Measurements from ENCODE around the gene HDGF. TPM values are rescaled to one million over a fixed set of nuclear protein-coding genes. Genes with fewer than 3 reads are reported as not detected.

The HDGF gene
- total RNA-seq, 1 donor from 2014 or later, result 280 TPM

DNA sequence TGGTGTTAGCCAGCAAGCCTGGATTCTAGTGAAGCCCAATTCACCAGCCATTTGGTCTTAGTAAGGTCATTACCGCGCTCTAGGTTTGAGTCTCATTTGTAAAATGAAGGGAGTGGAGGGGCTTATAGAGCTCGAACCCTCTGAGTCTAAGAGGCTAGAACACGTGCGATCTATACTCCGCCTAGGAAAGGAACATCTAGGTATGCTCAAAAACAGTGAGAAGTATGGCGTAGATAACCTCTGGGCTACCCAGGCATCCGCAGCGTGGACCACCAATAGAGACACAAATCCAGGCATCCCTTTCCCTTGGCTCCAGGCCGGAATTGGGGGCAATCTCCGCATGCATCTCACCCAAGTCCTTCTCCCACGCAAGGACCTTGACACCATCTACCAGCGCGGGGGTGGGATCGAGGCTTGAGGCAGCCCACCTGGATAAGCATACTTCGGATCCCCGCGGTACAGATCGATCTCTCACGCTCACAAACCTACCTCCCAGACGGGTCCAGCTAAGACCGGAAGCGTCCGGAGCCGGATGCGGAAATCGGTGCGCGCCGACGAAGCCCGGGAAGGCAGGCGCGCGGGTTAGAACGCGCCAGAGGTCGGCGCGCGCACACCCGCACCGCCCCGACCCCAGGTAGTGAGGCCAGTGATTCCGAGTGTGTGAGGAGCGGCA lies 23.4 kb downstream of the HDGF start, which contains the start of gene METTL25B:
METTL25B (plus strand) TSS at position 544 of the 673 bp plus-strand sequence. CDS start 636 bp downstream, outside the sequence.
- TF ChIP-seq, protein P1, sequence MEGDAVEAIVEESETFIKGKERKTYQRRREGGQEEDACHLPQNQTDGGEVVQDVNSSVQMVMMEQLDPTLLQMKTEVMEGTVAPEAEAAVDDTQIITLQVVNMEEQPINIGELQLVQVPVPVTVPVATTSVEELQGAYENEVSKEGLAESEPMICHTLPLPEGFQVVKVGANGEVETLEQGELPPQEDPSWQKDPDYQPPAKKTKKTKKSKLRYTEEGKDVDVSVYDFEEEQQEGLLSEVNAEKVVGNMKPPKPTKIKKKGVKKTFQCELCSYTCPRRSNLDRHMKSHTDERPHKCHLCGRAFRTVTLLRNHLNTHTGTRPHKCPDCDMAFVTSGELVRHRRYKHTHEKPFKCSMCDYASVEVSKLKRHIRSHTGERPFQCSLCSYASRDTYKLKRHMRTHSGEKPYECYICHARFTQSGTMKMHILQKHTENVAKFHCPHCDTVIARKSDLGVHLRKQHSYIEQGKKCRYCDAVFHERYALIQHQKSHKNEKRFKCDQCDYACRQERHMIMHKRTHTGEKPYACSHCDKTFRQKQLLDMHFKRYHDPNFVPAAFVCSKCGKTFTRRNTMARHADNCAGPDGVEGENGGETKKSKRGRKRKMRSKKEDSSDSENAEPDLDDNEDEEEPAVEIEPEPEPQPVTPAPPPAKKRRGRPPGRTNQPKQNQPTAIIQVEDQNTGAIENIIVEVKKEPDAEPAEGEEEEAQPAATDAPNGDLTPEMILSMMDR (IDR thresholded peaks at IDR 0.05; ENCODE audit: unreplicated experiment), result no peak

DNA sequence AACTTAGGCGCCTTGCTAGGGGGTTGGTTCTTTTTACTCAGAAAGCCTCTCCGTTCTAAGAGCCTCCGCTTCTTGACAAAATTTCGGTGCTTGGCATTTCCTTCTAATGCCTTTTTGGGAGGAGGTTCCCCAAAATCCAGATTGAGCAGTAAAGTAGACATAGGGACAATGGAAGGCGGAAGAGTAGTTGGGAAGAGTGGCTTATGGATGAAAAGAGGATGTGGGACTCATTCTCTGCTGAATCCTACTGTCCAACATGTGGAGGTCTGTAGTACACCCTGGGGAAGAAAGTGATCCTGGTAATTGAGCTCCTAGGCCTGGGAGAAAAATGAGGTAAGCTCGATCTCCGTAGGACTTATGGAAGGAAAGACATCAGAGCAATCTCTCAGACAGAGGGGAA lies 24.0 kb downstream of the HDGF start:
- H3K4me3 Mint-ChIP-seq (ENCODE audit: low read depth), result no peak overlapping the region
- no peaks in the 10 kb centered on the region for H3K27me3 Mint-ChIP-seq
- peaks cover 7% of the 10 kb centered on the region for H3K4me1 Mint-ChIP-seq (ENCODE audit: low read depth)
- H3K27ac Mint-ChIP-seq, result peak overlapping the region; percentile 98
- no peak for DNase-seq (ENCODE audit: low spot score, unreplicated experiment)
- H3K9me3 Mint-ChIP-seq (ENCODE audit: low read depth), result no peaks in the 10 kb centered on the region
- H3K36me3 Mint-ChIP-seq (ENCODE audit: insufficient read depth), result peaks cover 10% of the 10 kb centered on the region
- TF ChIP-seq, protein P1 (IDR thresholded peaks at IDR 0.05; ENCODE audit: unreplicated experiment), result no peak

More for the DNA sequence above, 23.4 kb downstream of the HDGF start, which contains the start of gene METTL25B:
- Mint-ChIP-seq H3K36me3 (ENCODE audit: insufficient read depth) (peaks cover 11% of the 10 kb centered on the region), H3K9me3 (ENCODE audit: low read depth) (no peaks in the 10 kb centered on the region), H3K27me3 (no peaks in the 10 kb centered on the region), H3K4me3 (ENCODE audit: low read depth) (no peak within 1 kb of the TSS), H3K4me1 (ENCODE audit: low read depth) (peaks cover 7% of the 10 kb centered on the region), H3K27ac (peak within 1 kb of the TSS; percentile 98)
- DNase-seq (ENCODE audit: low spot score, unreplicated experiment), result peak; percentile 67

DNA sequence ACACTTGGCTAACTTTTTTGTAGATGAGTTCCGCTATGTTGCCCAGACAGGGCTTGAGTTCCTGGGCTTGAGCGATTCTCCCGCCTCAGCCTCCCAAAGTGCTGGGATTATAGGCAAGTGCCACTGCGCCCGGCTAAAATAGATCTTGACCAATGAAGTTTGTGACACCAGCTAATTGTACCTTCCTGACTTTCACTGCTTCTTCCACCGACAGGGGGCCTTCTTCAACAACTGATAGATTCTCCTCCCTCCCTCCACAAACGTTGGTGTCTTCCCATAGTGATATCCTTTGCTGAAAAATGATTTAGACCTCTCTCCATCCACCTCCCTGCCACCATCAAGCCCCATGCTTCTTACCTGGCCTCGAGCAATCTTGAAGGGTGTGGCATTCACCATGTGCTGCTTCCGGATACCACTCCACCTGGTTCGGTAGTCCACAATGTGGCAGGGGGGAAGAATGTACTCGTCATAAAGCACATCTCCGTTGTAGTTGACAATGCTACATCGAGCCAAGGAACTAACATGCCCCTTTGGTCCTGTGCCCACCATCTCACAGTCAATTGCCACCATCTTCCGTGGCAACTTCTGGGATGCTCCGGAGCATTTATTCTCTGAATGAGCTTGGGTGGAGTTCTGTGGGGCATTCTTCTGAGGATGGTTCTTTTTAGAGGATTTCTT lies 24.8 kb downstream of the HDGF start:
- Mint-ChIP-seq H3K4me3 (ENCODE audit: low read depth) (no peak overlapping the region), H3K27me3 (no peaks in the 10 kb centered on the region), H3K36me3 (ENCODE audit: insufficient read depth) (peaks cover 11% of the 10 kb centered on the region), H3K27ac (no peak overlapping the region), H3K4me1 (ENCODE audit: low read depth) (peaks cover 7% of the 10 kb centered on the region), H3K9me3 (ENCODE audit: low read depth) (no peaks in the 10 kb centered on the region)
- TF ChIP-seq, protein P1 (IDR thresholded peaks at IDR 0.05; ENCODE audit: unreplicated experiment), result peak; percentile 53
- no peak for DNase-seq (ENCODE audit: low spot score, unreplicated experiment)

DNA sequence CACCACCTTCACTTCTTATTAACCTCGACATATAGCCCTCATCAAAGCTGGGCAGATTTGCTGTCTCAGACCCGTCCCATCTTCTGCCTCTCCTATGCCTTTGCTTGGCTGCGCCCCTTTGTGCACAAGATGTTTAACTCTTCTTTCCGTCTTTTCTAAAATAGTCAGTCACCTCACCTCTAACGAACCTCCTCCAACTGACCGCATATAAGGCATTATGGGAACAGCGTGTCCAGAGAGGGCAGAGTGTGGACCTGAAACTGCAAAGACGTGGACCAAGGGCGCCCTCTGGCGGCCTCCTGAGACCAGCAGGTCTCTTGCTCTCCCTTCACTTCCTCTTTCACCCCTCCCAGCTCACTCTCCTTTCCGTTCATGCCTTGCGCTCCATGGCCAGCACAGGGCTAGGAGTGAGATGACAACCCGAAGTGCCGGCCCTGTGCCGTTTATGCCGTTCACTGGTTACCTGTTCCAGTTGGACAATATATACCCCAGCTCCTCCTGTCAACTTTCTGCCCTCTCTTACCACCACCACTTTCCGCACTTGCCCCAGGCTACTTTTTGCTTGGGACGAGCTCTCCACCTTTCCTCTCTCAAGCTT lies 25.7 kb downstream of the HDGF start:
- Mint-ChIP-seq H3K9me3 (ENCODE audit: low read depth) (no peaks in the 10 kb centered on the region), H3K36me3 (ENCODE audit: insufficient read depth) (peaks cover 10% of the 10 kb centered on the region), H3K27me3 (no peaks in the 10 kb centered on the region), H3K4me1 (ENCODE audit: low read depth) (peaks cover 7% of the 10 kb centered on the region), H3K27ac (no peak overlapping the region), H3K4me3 (ENCODE audit: low read depth) (no peak overlapping the region)
- TF ChIP-seq, protein P1 (IDR thresholded peaks at IDR 0.05; ENCODE audit: unreplicated experiment), result peak; percentile 96
- DNase-seq (ENCODE audit: low spot score, unreplicated experiment), result peak; percentile 78

DNA sequence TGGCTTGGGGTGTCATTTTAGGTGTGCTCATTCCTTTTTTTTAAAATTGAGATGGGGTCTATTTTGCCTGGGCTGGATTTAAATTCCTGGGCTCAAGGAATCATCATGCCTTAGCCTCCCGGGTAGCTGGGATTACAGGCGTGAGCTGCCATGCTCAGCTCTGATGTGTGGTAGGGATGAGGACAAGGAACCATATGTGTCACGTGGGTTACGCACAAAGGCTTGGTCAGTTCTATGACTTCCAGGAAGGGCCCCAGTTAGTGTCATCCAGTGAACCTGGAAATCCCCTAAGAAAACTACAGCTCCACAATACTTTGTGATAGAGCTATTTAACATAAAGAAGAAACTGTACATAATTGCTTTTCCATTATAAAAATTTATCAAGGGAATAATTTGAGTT lies 29.9 kb downstream of the HDGF start:
- no peak overlapping the region for H3K27ac Mint-ChIP-seq
- peaks cover 13% of the 10 kb centered on the region for H3K36me3 Mint-ChIP-seq (ENCODE audit: insufficient read depth)
- no peaks in the 10 kb centered on the region for H3K9me3 Mint-ChIP-seq (ENCODE audit: low read depth)
- H3K4me1 Mint-ChIP-seq (ENCODE audit: low read depth), result no peaks in the 10 kb centered on the region
- no peaks in the 10 kb centered on the region for H3K27me3 Mint-ChIP-seq
- TF ChIP-seq, protein P1 (IDR thresholded peaks at IDR 0.05; ENCODE audit: unreplicated experiment), result no peak
- DNase-seq (ENCODE audit: low spot score, unreplicated experiment), result no peak
- no peak overlapping the region for H3K4me3 Mint-ChIP-seq (ENCODE audit: low read depth)
